ENCODE data around the gene GPBAR1. TPM values are rescaled to one million over a fixed set of nuclear protein-coding genes. Genes with fewer than 3 reads are reported as not detected.

GPBAR1 gene
- total and polyA plus RNA-seq, 2 of the 8 experiments (the other 6 are each of a cell fraction or from before 2014, with no cell fraction given), result 0.32 to 0.59 TPM

- Histone ChIP-seq H3K56ac (replicated peaks; ENCODE audit: insufficient read length, low read depth, low read length) (no peak overlapping the region), H3K4ac (replicated peaks; ENCODE audit: insufficient read length, low read depth, low read length) (no peak overlapping the region), H3K9ac (replicated peaks in 1 of 4; ENCODE audit: extremely low read depth in 1 of 4, low read depth in 3 of 4, low read length in 3 of 4) (no peak overlapping the region), H3K14ac (ENCODE audit: insufficient read length) (no peak overlapping the region), H2AK5ac (ENCODE audit: low read depth, low read length) (no peak overlapping the region), H3K9me3 (ENCODE audit: insufficient read depth in 2 of 2, low read depth in 1 of 2, low read length in 1 of 2) (no peaks in the 10 kb centered on the region), H2BK5ac (ENCODE audit: low read depth, low read length) (no peak overlapping the region), H4K8ac (ENCODE audit: extremely low read depth, insufficient read depth, low read length) (no peak overlapping the region), H3K4me3 (ENCODE audit: extremely low read depth in 1 of 4, insufficient read depth in 2 of 4, low read depth in 3 of 4, low read length in 4 of 4) (no peak overlapping the region), H2BK12ac (ENCODE audit: low read depth, low read length) (no peak overlapping the region), H2BK15ac (ENCODE audit: low read length) (no peak overlapping the region), H2BK120ac (replicated peaks; ENCODE audit: low read depth, low read length) (no peak overlapping the region), H3K4me2 (ENCODE audit: insufficient read depth in 1 of 2, low read depth in 2 of 2, low read length in 2 of 2) (no peak overlapping the region), H3K23ac (ENCODE audit: insufficient read length) (no peak overlapping the region), H3K36me3 (ENCODE audit: control insufficient read depth in 2 of 4, insufficient read depth in 4 of 4, low read length in 3 of 4) (peaks cover 36 to 82% (median 63%) of the 10 kb centered on the region in 4 experiments), H4K91ac (replicated peaks; ENCODE audit: insufficient read length, low read length) (no peak overlapping the region), H3K79me2 (ENCODE audit: control insufficient read depth in 1 of 2, insufficient read depth in 2 of 2, low read length in 2 of 2) (no peaks in the 10 kb centered on the region), H3K4me1 (replicated peaks in 1 of 4; ENCODE audit: control insufficient read depth in 3 of 4, insufficient read depth in 4 of 4, low read length in 3 of 4) (no peaks in the 10 kb centered on the region), H3K79me1 (ENCODE audit: low read depth, low read length) (no peaks in the 10 kb centered on the region), H3K18ac (ENCODE audit: extremely low read depth, low read length) (no peak overlapping the region), H4K20me1 (replicated peaks in 1 of 2; ENCODE audit: control insufficient read depth in 1 of 2, insufficient read depth in 2 of 2, low read length in 2 of 2) (no peaks in the 10 kb centered on the region), H3K23me2 (ENCODE audit: low read depth, low read length) (no peaks in the 10 kb centered on the region), H2BK20ac (ENCODE audit: low read length) (no peak overlapping the region), H3K27me3 (replicated peaks in 1 of 4; ENCODE audit: control insufficient read depth in 3 of 4, extremely low read depth in 1 of 4, insufficient read depth in 3 of 4, low read length in 3 of 4) (no peaks in the 10 kb centered on the region), H3K27ac (ENCODE audit: low read depth, low read length) (no peak overlapping the region), H2AFZ (ENCODE audit: low read length) (no peak overlapping the region), H4K5ac (ENCODE audit: insufficient read length, low read depth, low read length) (no peak overlapping the region)
- ChIA-PET POLR2A (ENCODE audit: partially characterized antibody) (interaction anchor here (0.8 to 1.2 kb wide), 4 partner anchors 8 to 23 kb away, joined by 3 read pairs; no protein-coding TSS in a partner anchor), CTCF (ENCODE audit: partially characterized antibody) (interaction anchor here (0.6 to 5.8 kb wide), 5 partner anchors 13 to 221 kb away, joined by 3 to 25 read pairs (median 6); no protein-coding TSS in a partner anchor)
- 100% methylated on average over 2 of the region's 2 CpGs; no CpG with 5 or more reads in 1 of the 2 experiments for WGBS, 2 experiments (ENCODE audit: extremely low coverage in 1 of 2, insufficient coverage in 1 of 2, insufficient read length in 1 of 2, insufficient replicate concordance in 2 of 2, low coverage in 1 of 2, low lambda C conversion rate in 2 of 2, missing lambda C conversion rate in 1 of 2)
- no peak for FAIRE-seq
- TF ChIP-seq KDM1A (IDR thresholded peaks at IDR 0.05; ENCODE audit: borderline replicate concordance, low read length), result no peak
- no peak for TF ChIP-seq CHD1 (IDR thresholded peaks at IDR 0.05; ENCODE audit: low read depth, low read length)
- no peak for TF ChIP-seq GTF2F1 (IDR thresholded peaks at IDR 0.05; ENCODE audit: borderline replicate concordance, low read depth, low read length)
- no peak for TF ChIP-seq KDM4A (IDR thresholded peaks at IDR 0.05; ENCODE audit: low read depth, low read length, severe bottlenecking)
- no peak for TF ChIP-seq EP300 (IDR thresholded peaks at IDR 0.05; ENCODE audit: borderline replicate concordance in 1 of 2, low read depth in 2 of 2, low read length in 2 of 2)
- TF ChIP-seq RBBP5 (IDR thresholded peaks at IDR 0.05; ENCODE audit: borderline replicate concordance, low read depth, low read length), result no peak
- no peak for TF ChIP-seq RXRA (IDR thresholded peaks at IDR 0.05; ENCODE audit: insufficient read depth, low read depth, low read length)
- TF ChIP-seq USF2 (IDR thresholded peaks at IDR 0.05; ENCODE audit: low read length), result no peak
- no peak for TF ChIP-seq EZH2 (IDR thresholded peaks at IDR 0.05; ENCODE audit: low read depth, low read length, severe bottlenecking)
- DNase-seq (ENCODE audit: low read depth in 1 of 2, low spot score in 2 of 2), result no peak
Observed at GRCh38 chr2:218244665-218245064, 16.1 kb upstream of the GPBAR1 start.
